Activated CD8-positive, alpha-beta memory T cell treated with anti-CD3 and anti-CD28 coated beads, Interleukin-2, amount 50 U/mL, for 24 hours (primary cell): Measurements from ENCODE around the gene CD99L2.
A peak's percentile ranks its signal among the peaks of the same experiment; 100 is the strongest.

Experiments used
- DNase-seq: peaks from one replicate; pipeline ENCODE4 v3.0.0-alpha.2; 2020; ENCODE audit errors: extremely low read depth

The CD99L2 gene, protein sequence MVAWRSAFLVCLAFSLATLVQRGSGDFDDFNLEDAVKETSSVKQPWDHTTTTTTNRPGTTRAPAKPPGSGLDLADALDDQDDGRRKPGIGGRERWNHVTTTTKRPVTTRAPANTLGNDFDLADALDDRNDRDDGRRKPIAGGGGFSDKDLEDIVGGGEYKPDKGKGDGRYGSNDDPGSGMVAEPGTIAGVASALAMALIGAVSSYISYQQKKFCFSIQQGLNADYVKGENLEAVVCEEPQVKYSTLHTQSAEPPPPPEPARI

DNA sequence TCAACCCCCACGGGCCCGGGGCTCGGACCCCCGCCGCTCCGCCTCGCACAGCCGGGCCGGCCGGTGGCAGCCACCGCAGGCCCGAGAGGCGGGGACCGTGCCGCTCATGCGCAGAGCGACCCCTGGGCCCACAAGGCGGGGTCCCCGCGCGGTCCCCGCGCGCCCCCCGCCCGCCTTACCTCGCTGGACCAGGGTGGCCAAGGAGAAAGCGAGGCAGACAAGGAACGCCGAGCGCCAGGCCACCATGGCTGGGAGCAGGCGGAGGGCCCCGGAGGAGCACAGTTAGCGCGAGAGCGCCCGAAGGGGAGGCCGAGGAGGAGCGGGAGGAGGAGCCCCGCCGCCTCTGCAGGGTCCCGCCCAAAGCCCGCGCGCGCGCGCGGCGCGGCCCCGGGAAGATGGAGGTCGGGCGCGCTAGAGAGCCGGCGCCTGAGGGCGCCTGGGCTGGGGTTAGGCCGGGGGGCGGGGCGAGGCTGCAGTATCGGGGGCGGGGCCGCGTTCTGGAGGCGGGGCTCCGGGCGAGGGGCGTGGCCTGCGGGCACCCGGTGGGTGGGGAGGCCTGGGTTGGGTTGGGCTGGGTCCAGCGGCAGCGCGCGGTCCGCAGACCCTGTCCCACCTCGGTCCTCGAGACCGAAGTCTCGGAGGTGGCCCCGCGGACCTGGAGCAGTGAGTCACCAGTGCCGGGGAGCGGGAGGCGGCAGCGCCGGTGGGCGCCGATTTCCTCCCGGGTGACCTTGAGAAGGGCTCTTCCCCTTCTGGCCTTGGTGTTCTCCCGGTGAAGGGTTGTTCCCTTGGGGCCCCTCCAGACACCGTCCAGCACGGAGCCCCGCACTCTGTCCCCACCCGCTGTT lies at the start of gene CD99L2:
CD99L2 (minus strand) TSS at position 326 of the 848 bp plus-strand sequence; CDS start at position 246, 80 bp downstream.
- DNase-seq, result peak; percentile 62

DNA sequence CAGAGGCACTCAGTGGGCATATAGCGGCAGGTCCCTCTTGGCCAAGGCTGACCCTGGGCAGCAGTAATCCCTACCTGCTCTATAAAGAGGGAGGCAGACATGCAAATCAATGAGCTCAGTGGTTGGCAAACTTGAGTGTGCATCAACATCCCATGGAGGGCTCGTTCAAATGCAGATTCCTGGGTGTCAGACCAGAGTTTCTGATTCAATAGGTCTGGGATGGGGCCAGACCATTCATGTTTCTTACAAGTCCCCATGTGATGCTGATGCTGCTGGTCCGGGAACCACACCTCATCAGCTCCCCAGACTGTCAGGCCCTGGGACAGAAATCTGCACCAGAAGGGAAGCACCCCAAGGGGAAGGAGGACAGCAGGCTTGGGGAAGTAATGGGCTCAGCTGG lies 45.8 kb upstream of the CD99L2 start:
- DNase-seq, result no peak

DNA sequence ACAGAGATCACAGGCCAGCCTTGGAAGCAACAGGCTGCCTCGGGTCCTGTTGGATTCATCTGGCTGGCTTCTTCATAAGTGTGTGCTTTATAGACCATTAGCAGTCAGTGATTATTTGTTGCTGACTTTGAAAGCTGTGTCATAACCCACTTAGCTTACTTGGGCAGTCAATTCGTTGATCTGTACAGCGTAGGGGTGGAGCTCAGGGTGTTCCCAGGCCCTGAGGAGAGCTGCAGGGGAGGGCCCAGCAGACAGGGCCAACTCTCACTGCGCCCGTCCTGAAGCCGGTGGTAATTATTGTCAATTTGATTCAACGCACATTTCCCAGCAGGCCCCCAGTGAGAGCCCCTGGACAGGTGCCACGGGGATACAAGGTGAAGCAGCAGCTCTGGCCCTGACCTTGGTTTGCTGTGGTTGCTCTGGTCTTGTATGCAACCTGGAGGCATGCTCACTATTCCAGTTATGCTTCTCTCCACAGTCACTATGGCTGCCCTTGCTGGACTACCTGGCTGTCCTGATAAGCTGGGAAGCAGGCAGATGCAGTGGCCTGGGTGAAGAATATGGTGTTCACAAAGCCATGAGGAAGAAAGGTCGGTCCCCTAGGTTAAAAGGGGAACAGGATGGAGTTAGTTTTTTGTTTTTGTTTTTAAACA lies 44.6 kb upstream of the CD99L2 start:
- no peak for DNase-seq

DNA sequence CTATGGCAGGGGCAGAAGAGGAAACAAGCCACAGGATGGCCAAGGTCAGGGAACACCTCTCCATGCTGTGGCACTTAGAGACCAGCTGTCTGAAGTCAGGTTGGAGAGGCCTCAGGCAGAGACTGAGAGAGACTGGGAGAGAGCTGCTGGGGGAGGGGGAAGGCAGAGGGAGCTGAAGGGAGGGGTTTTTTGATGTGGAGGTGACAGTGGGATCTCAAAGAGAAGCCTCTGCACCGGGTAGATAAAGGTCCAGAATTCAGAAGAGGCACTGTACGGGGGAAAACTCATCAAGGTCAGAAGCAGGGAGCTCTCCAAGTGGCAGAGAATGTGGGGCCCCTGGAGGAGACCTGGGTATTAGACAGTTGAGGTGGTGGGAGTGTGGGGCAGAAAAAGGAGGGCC lies 43.1 kb upstream of the CD99L2 start:
- DNase-seq, result no peak

DNA sequence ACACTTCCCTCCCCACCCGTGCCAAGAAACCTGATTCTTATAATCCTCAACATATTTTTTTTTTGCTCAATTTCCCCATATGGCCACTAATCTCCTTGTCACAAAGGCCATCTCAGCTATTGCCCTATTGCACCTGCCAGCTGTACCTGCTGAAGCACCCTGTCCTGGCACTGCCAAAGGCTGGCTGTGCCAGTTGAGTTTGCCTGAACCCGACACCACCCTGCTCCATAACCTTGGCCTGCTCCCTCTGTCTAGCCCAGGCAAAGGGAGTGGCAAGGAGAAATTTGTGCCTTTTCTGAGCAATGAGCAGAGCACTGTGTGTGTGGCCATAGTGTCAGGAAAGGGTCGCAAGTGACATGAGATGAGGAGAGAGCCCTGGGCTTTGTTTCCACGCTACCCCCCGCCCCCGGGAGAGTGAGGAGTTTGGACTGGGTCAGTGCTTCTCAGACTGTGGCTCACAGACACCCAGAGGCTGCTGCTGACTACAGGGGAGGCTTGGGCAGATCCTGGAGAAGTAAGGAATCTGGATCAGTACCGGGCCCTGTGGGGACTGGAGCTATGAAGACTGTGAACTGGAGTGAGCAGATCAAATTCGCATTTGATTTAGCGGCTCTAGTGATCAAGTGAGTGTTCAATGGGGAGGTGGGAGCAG lies 42.5 kb upstream of the CD99L2 start:
- no peak for DNase-seq

DNA sequence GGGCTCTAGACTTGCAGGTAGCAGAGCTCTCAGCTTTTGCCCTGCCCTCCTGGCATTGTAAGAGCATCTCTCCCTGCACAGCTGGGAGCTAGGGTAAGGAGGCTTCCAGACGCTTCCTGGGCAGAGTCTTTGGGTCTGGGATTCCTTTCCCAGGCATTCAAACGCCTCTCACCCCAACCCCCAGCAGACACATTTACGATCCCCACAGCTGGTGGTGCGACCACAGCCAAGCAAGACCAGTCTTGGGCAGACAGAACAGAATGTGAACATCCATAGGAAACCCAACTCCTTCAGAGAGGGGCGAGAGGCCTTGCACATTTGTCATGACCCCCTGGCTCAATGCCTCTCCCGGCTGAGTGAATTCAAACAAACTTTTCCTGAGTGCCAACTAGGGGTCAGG lies 38.1 kb upstream of the CD99L2 start:
- no peak for DNase-seq

DNA sequence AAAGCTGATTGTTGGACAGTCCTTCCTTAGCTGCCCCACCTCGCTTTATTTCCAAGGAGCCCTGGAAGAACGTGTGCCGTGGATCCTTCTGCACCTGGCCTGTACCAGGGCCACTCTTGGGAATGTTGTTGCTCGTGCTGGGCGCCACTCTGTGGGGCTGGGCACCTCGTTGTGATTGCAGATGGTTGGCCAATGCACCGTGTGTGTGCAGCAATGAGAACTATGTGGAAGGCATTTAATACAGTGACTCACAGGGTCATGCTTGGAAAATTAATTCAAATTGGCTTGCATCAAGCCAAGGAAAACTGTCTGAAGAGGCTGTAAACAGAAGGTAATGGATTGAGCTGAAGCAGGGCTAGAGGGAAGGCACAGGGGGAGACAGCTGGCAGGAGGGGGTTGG lies 37.0 kb upstream of the CD99L2 start:
- no peak for DNase-seq

DNA sequence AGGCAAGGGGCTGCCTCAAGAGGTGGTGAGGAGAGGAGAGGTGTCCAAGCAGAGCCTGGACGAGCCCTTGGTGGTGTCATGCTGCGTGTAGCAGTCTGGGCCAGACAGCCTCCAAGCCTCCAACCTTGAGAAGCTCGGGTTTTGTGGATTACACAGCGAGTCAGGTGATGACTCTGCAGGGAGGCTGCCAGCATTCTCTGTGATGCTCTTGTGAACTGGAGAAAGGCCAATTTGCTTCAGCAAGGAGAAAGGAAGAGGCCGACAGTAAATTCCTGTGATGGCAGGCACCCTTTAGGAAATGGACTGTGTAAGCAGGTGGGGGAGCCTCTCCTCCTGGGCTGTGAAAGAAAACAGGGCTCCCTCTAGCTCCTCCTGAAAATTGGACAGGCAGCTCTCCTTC lies 36.0 kb upstream of the CD99L2 start:
- DNase-seq, result no peak

DNA sequence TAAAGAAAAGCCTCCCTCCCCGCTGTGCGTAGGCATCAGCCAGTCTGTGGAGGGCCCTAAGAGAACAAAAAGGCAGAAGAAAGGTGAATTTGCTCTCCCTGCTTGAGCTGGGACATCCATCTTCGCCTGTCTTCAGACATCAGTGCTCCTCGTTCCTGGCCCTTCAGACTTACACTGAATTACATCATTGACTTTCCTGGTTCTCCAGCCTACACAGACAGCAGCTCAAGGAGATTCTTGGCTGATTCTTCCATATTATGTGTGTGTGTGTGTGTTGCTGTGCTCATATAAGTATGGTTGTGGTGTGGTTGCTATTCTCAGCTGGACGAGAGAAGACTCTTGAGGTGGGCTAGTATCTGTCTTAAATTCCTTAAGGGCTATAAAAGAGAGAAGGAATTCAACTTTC lies 35.5 kb upstream of the CD99L2 start:
- no peak for DNase-seq

DNA sequence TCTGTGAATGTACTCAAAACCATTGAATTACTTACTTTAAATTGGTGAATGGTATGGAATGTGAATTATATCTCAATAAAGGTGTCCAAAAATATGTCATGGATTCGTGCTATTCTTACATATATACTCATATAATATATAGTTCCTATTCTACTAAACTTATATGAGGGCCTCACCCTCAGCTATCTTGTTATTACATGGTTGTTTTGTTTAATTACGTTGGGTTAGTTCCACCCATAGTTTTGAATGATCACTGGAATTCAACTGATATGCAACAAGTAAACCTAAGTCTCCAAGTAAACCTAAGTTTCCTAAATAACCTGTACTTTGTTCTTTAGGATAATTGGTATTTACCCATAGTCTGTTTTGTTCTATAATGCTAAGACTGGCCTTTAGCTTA lies 30.6 kb upstream of the CD99L2 start:
- no peak for DNase-seq

DNA sequence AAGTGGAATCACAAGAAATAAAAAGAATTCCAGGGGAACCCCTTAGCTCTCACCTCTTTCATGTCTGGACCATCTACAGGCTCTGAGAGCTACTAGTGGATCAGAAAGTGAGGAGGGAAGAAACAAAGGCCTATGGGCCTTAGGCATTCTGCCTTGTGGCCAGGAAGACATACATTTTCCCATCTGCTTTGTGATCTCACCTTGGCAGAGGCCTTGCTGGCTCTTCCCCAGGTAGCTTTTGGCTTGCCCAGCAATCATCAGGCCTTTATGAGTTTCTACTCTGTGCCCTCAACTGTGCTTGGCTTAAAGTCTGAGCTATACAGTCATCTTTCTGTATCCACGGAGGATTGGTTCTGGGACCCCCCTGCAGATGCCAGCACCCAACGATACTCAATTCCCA lies 28.3 kb upstream of the CD99L2 start:
- no peak for DNase-seq

DNA sequence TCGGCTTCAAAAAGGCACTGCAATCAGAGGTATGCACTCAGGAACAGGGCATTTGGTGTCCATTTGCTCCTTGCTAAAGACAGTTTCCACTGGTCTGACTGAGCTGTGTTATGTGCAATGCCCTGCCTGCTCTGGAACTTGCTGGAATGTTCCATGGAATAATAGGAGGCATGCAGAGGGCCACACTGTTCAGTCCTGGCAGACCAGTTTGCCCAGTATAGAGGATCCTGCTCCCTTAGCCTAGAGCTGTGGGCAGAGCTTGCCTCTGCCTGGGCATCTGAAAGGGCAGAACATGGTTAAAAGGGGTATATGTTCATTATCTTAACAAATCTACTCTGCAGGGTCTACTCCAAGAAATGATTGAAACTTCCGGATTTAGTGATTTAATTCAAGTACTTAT lies 27.8 kb upstream of the CD99L2 start:
- no peak for DNase-seq

DNA sequence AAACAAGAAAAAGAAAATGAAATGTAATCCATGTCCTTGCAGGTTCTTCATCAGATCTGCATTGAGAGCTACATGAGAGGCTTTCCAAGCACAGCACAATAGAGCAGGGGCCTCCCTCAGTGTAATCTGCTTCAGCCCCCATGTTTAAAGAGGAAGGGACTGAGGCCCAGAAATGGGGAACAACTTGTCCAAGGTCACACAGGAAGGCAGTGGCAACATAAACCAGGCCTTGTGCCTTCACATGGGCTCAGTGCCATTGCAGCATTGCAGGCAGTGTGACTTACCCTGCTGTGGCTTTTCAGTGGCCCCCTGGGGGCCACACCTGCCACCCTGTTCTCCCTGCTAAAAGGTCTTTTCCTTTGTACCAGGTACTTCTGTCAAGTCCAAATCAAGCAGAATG lies 20.9 kb upstream of the CD99L2 start:
- DNase-seq, result no peak

DNA sequence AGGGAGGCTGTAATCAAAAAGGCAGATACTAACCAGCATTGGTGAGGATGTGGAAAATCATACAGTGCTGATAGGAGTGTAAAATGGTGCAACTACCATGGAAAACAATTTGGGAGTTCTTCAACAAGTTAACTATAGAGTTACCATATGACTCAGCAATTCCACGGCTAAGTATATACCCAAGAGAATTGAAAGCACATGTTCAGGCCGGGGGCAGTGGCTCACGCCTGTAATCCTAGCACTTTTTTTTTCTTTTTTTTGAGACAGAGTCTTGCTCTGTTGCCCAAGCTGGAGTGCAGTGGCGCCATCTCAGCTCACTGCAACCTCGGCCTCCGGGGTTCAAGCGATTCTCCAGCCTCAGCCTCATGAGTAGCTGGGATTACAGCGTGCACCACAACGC lies 15.0 kb upstream of the CD99L2 start:
- DNase-seq, result no peak

DNA sequence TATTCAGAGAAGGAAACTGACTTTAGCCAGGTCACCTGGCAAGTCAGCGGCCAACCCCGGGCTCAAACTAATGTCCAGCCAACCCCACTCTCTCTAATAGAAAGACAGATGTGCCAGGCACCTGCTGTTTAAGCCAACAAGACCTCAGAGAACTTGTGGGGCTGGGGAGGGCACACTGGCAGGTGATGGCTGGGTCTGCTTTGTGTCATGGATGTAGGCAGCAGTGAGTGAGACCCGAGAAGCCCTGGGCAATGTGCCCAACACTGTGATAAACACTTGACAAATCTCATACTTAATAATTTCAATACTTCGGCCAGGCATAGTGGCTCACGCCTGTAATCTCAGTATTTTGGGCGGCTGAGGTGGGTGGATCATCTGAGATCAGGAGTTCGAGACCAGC lies 9.0 kb upstream of the CD99L2 start:
- DNase-seq, result no peak

DNA sequence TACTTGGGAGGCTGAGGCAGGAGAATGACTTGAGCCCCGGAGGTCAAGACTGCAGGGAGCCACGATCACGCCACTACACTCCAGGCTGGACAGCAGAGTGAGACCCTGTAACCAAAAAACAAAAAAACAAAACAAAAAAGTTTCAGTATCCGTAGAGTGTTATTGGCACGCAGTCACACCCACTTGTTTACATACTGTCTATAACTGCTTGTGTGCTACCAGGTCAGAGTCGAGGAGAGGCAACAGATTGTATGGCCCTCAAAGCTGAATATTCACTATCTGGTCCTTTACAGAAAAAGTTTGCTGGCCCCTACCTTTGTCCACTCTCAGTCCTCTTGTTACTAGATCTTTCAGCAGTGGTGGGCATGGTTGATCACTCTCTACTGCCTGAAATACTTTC lies 8.2 kb upstream of the CD99L2 start:
- no peak for DNase-seq

DNA sequence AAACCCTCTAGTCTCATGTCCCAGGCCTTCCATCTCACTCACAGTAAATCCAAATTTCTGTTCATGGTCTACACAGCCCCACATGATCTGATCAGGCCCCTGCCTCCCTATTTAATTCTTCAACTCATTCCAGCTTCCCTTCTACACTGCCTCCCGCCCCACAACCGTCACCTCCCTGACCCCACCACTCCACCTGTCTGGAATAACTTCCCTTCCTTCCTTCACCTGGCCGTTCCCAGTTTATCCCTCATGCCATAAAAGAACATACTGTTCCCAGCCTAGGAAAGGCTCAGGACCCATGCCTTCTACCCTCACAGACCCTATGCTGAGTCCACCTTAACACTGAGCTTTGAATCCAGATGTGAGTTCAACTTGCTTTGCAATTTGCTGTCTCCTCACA lies 6.8 kb upstream of the CD99L2 start:
- no peak for DNase-seq

DNA sequence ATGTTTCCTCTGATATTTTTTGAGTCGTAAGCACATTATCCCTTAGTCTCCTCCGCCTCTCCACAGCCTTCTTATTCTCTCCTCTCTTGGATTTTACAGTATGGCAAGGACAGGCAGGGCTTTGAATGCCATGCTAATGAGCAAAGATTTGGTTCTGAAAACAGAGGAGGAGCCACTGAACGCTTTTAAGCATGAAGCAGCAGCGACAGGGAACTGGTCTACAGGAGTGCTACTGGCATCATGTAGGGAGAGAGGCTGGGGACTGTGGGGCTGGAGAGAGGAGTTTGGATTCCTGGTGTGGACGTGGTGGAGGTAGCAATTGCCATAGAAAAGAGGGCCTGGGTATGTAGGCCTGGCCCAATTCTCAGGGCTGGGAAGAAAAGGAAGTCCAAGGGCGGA lies 4.6 kb upstream of the CD99L2 start:
- DNase-seq, result no peak

DNA sequence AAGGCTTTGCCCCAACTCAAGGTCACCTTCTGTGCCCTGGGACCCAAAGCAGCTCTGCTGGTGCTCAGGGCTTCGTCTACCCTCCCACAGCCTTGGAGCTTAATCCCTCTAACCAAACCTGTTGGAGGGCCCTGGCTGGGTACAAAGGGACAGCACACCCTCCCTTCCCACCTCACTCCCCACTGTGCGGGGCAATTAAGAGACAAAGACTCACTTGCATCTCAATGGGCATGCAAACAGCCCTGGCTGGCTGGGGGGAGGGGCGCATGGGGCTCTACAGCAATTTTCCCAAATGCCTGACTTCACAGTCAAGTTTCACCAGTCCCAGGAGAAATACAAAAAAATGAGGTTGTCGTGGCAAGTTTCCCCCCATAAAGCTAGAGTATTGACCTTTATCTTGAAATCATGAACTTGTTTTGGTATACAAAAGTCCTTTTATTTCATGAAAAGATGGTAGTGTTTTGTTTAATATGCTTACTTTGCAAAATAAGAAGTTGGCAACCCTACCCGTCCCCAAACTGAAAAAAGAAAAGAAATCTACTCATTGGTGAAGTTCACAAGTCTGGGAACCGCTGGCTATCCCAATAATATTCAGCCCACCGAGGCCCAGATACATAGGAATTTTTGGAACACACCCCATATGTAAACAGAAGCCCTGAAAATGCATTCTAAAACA lies 4.1 kb upstream of the CD99L2 start:
- DNase-seq, result no peak

DNA sequence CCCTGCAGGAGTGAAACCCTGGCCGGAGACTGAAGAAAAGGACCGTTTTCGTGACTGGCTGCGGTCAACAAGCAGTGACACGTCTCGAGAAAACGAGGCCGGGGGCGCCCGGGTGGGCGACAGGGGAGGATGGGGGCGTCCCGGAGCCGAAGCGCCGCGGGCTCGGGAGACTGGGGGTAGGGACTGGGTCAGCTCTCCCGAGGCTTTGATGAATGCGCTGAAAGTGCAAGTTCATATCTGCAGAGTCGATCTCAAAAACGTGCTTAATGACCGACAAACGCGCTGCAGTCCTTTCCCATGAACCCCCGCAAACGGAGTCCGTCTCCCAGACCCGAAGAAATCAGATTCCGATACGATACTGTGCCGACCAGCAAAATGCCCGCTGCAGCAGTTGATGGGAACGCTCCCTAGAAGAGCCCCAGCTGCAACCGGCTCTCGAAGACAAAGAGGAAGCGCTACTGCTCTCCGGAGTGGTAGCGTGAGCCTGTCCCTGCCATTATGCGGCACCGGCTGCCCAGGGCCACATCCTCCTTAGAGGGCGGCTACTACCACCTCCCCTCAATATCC lies 806 bp upstream of the CD99L2 start:
- no peak for DNase-seq
